ENCODE data around the gene DLG2.
"Not testable (repeated sequence)": the region's sequence is repeated elsewhere in the genome, so short reads cannot be mapped to it uniquely, and the experiment has no call there.

DLG2 gene

DNA sequence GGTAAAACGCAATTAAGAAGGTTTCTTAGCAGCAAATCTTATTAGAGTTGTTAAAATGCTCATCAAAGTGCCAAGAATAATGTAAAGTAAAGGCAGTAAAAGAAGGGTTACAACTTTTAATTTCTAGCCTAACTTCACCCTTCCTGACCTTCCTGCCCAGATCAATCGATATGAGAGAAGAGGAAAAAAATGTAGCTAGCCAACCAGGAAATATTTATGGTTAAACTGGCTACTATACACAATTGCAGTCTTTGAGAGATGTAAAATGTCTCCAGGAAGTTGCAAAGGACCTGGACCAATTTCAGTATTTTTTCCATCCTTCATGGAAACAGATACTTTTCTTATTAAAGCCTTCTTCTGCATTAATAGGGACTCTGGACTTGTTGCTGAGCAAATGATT is 2199.2 kb downstream of the DLG2 start:
- Histone ChIP-seq H3K4me1 (ENCODE audit: low read length) (no peaks in the 10 kb centered on the region), H4K20me1 (ENCODE audit: insufficient read depth, low read length) (no peaks in the 10 kb centered on the region), H3K79me2 (ENCODE audit: low read length) (no peaks in the 10 kb centered on the region), H3K4me2 (ENCODE audit: low read length) (no peak overlapping the region), H3K9ac (ENCODE audit: low read length) (no peak overlapping the region), H3K27me3 (ENCODE audit: low read depth, low read length) (no peaks in the 10 kb centered on the region), H3K9me3 (ENCODE audit: insufficient read depth, low read length) (no peaks in the 10 kb centered on the region), H3K27ac (ENCODE audit: low read length) (no peak overlapping the region), H3K4me3 (ENCODE audit: low read length) (no peak overlapping the region), H2AFZ (ENCODE audit: low read depth, low read length) (no peak overlapping the region), H3K36me3 (replicated peaks; ENCODE audit: low read depth, low read length) (no peaks in the 10 kb centered on the region)
- no peak for TF ChIP-seq EZH2phosphoT487 (IDR thresholded peaks at IDR 0.05; ENCODE audit: low read depth)
- TF ChIP-seq, protein P1, sequence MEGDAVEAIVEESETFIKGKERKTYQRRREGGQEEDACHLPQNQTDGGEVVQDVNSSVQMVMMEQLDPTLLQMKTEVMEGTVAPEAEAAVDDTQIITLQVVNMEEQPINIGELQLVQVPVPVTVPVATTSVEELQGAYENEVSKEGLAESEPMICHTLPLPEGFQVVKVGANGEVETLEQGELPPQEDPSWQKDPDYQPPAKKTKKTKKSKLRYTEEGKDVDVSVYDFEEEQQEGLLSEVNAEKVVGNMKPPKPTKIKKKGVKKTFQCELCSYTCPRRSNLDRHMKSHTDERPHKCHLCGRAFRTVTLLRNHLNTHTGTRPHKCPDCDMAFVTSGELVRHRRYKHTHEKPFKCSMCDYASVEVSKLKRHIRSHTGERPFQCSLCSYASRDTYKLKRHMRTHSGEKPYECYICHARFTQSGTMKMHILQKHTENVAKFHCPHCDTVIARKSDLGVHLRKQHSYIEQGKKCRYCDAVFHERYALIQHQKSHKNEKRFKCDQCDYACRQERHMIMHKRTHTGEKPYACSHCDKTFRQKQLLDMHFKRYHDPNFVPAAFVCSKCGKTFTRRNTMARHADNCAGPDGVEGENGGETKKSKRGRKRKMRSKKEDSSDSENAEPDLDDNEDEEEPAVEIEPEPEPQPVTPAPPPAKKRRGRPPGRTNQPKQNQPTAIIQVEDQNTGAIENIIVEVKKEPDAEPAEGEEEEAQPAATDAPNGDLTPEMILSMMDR (IDR thresholded peaks at IDR 0.05; ENCODE audit: low read depth, low read length), result no peak

DNA sequence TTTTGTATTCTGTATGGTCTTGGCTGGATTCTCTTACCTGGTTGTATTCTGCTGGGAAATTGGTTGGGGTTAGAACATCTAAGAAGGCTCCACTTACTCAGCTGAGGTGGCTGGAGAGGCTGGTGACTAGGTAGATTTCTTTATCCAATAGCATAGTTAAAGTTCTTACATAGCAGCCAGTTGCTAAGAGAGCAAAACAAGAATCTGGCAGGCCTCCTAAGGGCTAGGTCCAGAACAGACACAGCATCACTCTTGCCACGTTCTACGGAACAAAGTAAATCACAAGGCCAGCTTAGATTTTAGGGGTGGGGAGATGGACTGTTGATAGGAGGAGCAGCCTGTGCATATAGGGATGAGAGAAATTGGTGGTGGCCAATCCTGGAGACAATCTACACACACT is 2199.6 kb downstream of the DLG2 start:
- no peak overlapping the region for H3K27ac ChIP-seq (ENCODE audit: low read length)
- TF ChIP-seq, protein P1 (IDR thresholded peaks at IDR 0.05; ENCODE audit: low read depth, low read length), result no peak
- no peak for TF ChIP-seq EZH2phosphoT487 (IDR thresholded peaks at IDR 0.05; ENCODE audit: low read depth)
- H3K9me3 ChIP-seq (ENCODE audit: insufficient read depth, low read length), result no peaks in the 10 kb centered on the region
- no peak overlapping the region for H3K9ac ChIP-seq (ENCODE audit: low read length)
- H3K4me3 ChIP-seq (ENCODE audit: low read length), result no peak overlapping the region
- no peaks in the 10 kb centered on the region for H3K27me3 ChIP-seq (ENCODE audit: low read depth, low read length)
- no peak overlapping the region for H3K4me2 ChIP-seq (ENCODE audit: low read length)
- no peaks in the 10 kb centered on the region for H3K4me1 ChIP-seq (ENCODE audit: low read length)
- H4K20me1 ChIP-seq (ENCODE audit: insufficient read depth, low read length), result no peaks in the 10 kb centered on the region
- H3K79me2 ChIP-seq (ENCODE audit: low read length), result no peaks in the 10 kb centered on the region
- H3K36me3 ChIP-seq (replicated peaks; ENCODE audit: low read depth, low read length), result no peaks in the 10 kb centered on the region
- no peak overlapping the region for H2AFZ ChIP-seq (ENCODE audit: low read depth, low read length)

DNA sequence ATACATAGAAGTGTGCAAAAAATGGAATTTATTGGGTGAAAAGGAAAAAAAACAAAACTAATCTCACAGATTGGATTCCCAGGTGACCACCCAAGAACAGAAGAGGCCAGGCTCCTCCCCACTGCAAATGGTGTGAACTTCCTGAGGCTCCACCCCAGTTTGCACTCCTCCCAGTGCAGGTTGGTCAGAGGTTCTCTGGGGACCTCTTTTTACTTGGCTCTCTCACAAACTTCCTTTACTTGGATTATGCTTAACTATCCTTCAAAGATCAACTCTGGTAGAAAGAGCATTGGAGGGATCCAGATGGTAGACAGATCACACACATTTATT is 2202.0 kb downstream of the DLG2 start:
- TF ChIP-seq, protein P1 (IDR thresholded peaks at IDR 0.05; ENCODE audit: low read depth, low read length), result no peak
- no peak for TF ChIP-seq EZH2phosphoT487 (IDR thresholded peaks at IDR 0.05; ENCODE audit: low read depth)
- Histone ChIP-seq H3K4me3 (ENCODE audit: low read length) (no peak overlapping the region), H3K4me2 (ENCODE audit: low read length) (no peak overlapping the region)

DNA sequence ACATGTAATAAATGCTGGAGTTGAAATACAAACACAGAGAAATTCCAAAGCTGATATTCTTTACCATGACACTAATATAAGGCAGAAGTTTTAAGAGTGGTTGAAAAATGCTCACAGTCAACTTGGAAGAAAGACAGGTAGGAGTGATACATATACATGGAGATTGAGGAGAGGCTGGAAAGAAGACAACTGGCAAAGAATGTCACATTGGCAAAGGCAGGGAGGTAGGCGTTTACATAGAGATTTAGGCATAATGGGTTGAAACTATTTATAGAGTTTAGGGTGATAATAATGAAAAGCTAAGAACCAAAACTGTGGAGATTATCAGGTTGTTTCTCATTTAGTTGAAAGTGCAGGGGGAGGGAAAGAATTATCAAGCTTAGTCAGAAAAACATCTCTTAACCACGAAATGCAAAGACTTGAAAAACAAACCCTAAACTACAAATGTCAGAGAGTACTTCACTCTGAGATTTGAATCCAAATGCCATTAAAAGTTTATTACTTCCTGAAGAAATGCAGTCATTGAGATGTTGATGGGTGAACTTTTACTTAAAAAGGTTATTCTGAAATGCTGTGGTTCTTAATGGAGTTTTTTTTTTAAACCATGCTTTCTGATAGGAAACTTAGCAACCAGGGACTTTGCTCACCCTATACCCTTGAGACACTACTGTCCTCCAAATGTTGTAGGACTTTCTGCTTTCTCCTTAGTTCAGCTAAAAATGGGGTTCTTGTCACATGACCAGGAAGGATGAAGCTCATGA is 2202.6 kb downstream of the DLG2 start:
- Histone ChIP-seq H3K27ac (ENCODE audit: low read length) (no peak overlapping the region), H2AFZ (ENCODE audit: low read depth, low read length) (no peak overlapping the region), H3K27me3 (ENCODE audit: low read depth, low read length) (no peaks in the 10 kb centered on the region), H3K9me3 (ENCODE audit: insufficient read depth, low read length) (no peaks in the 10 kb centered on the region), H3K9ac (ENCODE audit: low read length) (no peak overlapping the region), H3K79me2 (ENCODE audit: low read length) (no peaks in the 10 kb centered on the region), H4K20me1 (ENCODE audit: insufficient read depth, low read length) (no peaks in the 10 kb centered on the region), H3K4me2 (ENCODE audit: low read length) (no peak overlapping the region), H3K4me3 (ENCODE audit: low read length) (no peak overlapping the region), H3K4me1 (ENCODE audit: low read length) (no peaks in the 10 kb centered on the region), H3K36me3 (replicated peaks; ENCODE audit: low read depth, low read length) (no peaks in the 10 kb centered on the region)
- TF ChIP-seq, protein P1 (IDR thresholded peaks at IDR 0.05; ENCODE audit: low read depth, low read length), result no peak
- no peak for TF ChIP-seq EZH2phosphoT487 (IDR thresholded peaks at IDR 0.05; ENCODE audit: low read depth)

More for the DNA sequence above, 2202.0 kb downstream of the DLG2 start:
- H3K9me3 ChIP-seq (ENCODE audit: insufficient read depth, low read length), result no peaks in the 10 kb centered on the region
- H3K36me3 ChIP-seq (replicated peaks; ENCODE audit: low read depth, low read length), result no peaks in the 10 kb centered on the region
- H3K79me2 ChIP-seq (ENCODE audit: low read length), result no peaks in the 10 kb centered on the region
- no peak overlapping the region for H2AFZ ChIP-seq (ENCODE audit: low read depth, low read length)
- H4K20me1 ChIP-seq (ENCODE audit: insufficient read depth, low read length), result no peaks in the 10 kb centered on the region
- H3K27ac ChIP-seq (ENCODE audit: low read length), result no peak overlapping the region
- H3K27me3 ChIP-seq (ENCODE audit: low read depth, low read length), result no peaks in the 10 kb centered on the region
- H3K9ac ChIP-seq (ENCODE audit: low read length), result no peak overlapping the region
- no peaks in the 10 kb centered on the region for H3K4me1 ChIP-seq (ENCODE audit: low read length)

DNA sequence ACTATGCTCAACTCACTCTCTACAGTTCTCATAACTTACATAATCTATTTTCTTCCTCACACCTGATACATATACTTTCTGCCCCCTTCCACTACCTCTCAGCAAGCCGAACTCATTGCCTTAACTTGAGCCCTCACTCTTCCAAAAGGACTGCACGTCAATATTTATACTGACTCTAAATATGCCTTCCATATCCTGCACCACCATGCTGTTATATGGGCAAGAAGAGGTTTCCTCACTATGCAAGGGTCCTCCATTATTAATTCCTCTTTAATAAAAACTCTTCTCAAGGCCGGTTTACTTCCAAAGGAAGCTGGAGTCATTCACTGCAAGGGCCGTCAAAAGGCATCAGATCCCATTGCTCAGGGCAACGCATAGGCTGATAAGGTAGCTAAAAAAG is 2204.5 kb downstream of the DLG2 start:
- not testable (repeated sequence) for H3K9ac ChIP-seq (ENCODE audit: low read length); H3K36me3 ChIP-seq (replicated peaks; ENCODE audit: low read depth, low read length); H3K9me3 ChIP-seq (ENCODE audit: insufficient read depth, low read length); H3K27me3 ChIP-seq (ENCODE audit: low read depth, low read length); H3K4me3 ChIP-seq (ENCODE audit: low read length); H3K27ac ChIP-seq (ENCODE audit: low read length); H4K20me1 ChIP-seq (ENCODE audit: insufficient read depth, low read length); H3K4me1 ChIP-seq (ENCODE audit: low read length); H2AFZ ChIP-seq (ENCODE audit: low read depth, low read length); H3K79me2 ChIP-seq (ENCODE audit: low read length); H3K4me2 ChIP-seq (ENCODE audit: low read length)
